ENCODE results near the gene DNM3.

The DNM3 gene

GRCh38 chr1:172003766-172004530, 162.7 kb downstream of the DNM3 start:
- TF ChIP-seq ZBTB7A (IDR thresholded peaks at IDR 0.05; ENCODE audit: low read depth) (no peak), NFIC (IDR thresholded peaks at IDR 0.05) (no peak), CREB1 (IDR thresholded peaks at IDR 0.05; ENCODE audit: low read depth) (no peak), CEBPB (IDR thresholded peaks at IDR 0.05) (no peak), FOXM1 (IDR thresholded peaks at IDR 0.05; ENCODE audit: borderline replicate concordance, low read depth) (no peak)
- TF ChIP-seq, protein P1, sequence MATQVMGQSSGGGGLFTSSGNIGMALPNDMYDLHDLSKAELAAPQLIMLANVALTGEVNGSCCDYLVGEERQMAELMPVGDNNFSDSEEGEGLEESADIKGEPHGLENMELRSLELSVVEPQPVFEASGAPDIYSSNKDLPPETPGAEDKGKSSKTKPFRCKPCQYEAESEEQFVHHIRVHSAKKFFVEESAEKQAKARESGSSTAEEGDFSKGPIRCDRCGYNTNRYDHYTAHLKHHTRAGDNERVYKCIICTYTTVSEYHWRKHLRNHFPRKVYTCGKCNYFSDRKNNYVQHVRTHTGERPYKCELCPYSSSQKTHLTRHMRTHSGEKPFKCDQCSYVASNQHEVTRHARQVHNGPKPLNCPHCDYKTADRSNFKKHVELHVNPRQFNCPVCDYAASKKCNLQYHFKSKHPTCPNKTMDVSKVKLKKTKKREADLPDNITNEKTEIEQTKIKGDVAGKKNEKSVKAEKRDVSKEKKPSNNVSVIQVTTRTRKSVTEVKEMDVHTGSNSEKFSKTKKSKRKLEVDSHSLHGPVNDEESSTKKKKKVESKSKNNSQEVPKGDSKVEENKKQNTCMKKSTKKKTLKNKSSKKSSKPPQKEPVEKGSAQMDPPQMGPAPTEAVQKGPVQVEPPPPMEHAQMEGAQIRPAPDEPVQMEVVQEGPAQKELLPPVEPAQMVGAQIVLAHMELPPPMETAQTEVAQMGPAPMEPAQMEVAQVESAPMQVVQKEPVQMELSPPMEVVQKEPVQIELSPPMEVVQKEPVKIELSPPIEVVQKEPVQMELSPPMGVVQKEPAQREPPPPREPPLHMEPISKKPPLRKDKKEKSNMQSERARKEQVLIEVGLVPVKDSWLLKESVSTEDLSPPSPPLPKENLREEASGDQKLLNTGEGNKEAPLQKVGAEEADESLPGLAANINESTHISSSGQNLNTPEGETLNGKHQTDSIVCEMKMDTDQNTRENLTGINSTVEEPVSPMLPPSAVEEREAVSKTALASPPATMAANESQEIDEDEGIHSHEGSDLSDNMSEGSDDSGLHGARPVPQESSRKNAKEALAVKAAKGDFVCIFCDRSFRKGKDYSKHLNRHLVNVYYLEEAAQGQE (IDR thresholded peaks at IDR 0.05; ENCODE audit: low read depth) = no peak

DNA sequence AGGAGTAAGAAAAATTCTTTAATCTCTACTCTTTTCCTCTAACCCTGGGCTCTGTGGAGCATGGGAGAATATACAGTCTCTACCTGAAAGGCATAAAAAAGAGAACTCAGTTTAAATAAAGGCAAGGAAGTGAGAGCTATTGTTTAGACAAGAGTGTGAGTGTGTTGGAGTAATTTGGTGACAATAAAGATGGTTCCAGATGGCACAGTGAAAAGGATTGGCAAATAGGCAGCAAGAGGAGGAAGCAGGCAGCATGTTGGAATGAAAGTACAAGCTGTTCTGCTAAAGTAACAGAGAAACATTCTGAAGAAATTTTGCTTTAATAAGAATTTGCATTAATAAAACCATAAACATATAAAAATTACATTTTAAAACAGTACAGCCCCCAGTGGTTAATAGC, 163.4 kb downstream of the DNM3 start:
- no peak for TF ChIP-seq MAX (IDR thresholded peaks at IDR 0.05)
- no peak for TF ChIP-seq EGR1 (IDR thresholded peaks at IDR 0.05)
- no peak for TF ChIP-seq NFIC (IDR thresholded peaks at IDR 0.05)
- TF ChIP-seq CREB1 (IDR thresholded peaks at IDR 0.05; ENCODE audit: low read depth) = no peak
- no peak for TF ChIP-seq EP300 (IDR thresholded peaks at IDR 0.05; ENCODE audit: borderline replicate concordance)
- TF ChIP-seq ZBTB7A (IDR thresholded peaks at IDR 0.05; ENCODE audit: low read depth) = no peak
- TF ChIP-seq RAD21 (IDR thresholded peaks at IDR 0.05; ENCODE audit: low read depth) = no peak
- TF ChIP-seq YY1 (IDR thresholded peaks at IDR 0.05; ENCODE audit: low read depth) = no peak
- TF ChIP-seq USF1 (IDR thresholded peaks at IDR 0.05) = no peak

DNA sequence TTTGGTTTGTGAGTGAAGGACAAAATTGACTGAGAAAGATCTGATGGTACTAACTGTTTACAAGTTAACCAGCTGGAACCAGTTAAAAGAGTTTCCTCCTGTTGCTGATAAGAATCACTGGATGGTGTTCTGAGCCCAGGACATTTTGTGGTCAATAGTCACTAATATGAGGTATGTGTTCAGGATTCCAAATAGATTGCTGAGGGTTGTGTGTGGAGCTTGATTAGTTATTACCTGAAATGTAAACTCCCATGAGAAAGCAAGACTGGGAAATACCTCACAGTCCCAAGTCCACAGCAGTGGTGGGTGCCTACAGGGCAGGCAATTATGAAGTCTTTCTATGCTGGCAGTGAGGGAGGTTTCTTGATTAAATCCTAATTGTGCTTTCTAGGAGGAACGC, 164.6 kb downstream of the DNM3 start:
- TF ChIP-seq YY1 (IDR thresholded peaks at IDR 0.05; ENCODE audit: low read depth) (no peak), ZBTB7A (IDR thresholded peaks at IDR 0.05; ENCODE audit: low read depth) (no peak), TEAD4 (IDR thresholded peaks at IDR 0.05) (no peak), TCF12 (IDR thresholded peaks at IDR 0.05; ENCODE audit: low read depth) (no peak), MAX (IDR thresholded peaks at IDR 0.05) (no peak), RAD21 (IDR thresholded peaks at IDR 0.05; ENCODE audit: low read depth) (no peak), NFIC (IDR thresholded peaks at IDR 0.05) (no peak)

GRCh38 chr1:172006660-172007059, 165.4 kb downstream of the DNM3 start:
- TF ChIP-seq NFIC (IDR thresholded peaks at IDR 0.05) (no peak), TAF1 (IDR thresholded peaks at IDR 0.05; ENCODE audit: low read depth) (no peak), CEBPB (IDR thresholded peaks at IDR 0.05) (no peak), USF1 (IDR thresholded peaks at IDR 0.05) (no peak), MAX (IDR thresholded peaks at IDR 0.05) (no peak), CREB1 (IDR thresholded peaks at IDR 0.05; ENCODE audit: low read depth) (no peak)
- TF ChIP-seq, protein P1 (IDR thresholded peaks at IDR 0.05; ENCODE audit: low read depth) = no peak

DNA sequence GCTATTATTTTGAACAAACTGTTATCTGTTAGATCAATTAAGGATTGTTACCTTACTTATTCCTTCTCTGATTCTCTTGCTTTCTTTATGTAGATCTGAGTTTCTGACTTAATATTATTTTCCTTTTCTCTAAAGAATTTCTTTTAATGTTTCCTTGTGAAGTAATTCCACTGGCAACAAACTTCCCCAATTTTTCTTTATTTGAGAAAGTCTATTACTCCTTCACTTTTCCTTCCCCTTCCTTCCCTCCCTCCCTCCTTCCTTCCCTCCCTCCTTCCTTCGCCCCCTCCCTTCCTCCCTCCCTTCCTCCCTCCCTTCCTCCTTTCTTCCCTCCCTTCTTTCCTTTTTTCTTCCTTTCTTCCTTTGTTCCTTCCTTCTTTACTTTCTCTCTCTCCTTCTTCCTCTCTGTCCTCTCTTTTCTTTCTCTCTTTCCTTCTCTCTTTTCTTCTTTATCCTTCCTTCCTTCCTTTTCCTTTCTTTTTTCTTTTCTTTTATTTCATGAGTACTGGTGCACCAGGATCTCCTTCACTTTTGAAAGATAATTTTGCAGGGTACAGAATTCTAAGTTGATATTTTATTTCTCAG, 177.5 kb downstream of the DNM3 start:
- TF ChIP-seq ZBTB7A (IDR thresholded peaks at IDR 0.05; ENCODE audit: low read depth) (no peak), YY1 (IDR thresholded peaks at IDR 0.05; ENCODE audit: low read depth) (no peak)

- TF ChIP-seq MAX (IDR thresholded peaks at IDR 0.05) (no peak), TCF12 (IDR thresholded peaks at IDR 0.05; ENCODE audit: low read depth) (no peak), ZBTB7A (IDR thresholded peaks at IDR 0.05; ENCODE audit: low read depth) (no peak), NFIC (IDR thresholded peaks at IDR 0.05) (no peak), USF1 (IDR thresholded peaks at IDR 0.05) (no peak)
These were observed 178.7 kb downstream of the DNM3 start for GRCh38 chr1:172019976-172020375.
